Ureter (tissue), 1 donor: ENCODE measurements around the gene MRPS23. TPM values are rescaled to one million over a fixed set of nuclear protein-coding genes. Genes with fewer than 3 reads are reported as not detected.
A peak's percentile ranks its signal among the peaks of the same experiment; 100 is the strongest.

ENCODE experiments used
- DNase-seq: peaks from one replicate; pipeline ENCODE4 v3.0.0-alpha.2; 2020; ENCODE audit warnings: low spot score
- total RNA-seq: library from RNA; stranded (reverse); gene quantifications from one replicate; pipeline ENCODE4 v1.2.4, GENCODE V29; 2023
- donor health status: DM: yes; HTN: yes; CAD: no.

The MRPS23 gene
- total RNA-seq, 1 donor from 2014 or later = 37.5 TPM

- DNase-seq = no peak
Observed at GRCh38 chr17:57879437-57880085, 29.7 kb upstream of the MRPS23 start.

- DNase-seq = no peak
Observed at GRCh38 chr17:57877803-57878377, 28.0 kb upstream of the MRPS23 start.

GRCh38 chr17:57876866-57877237 lies 27.0 kb upstream of the MRPS23 start:
- no peak for DNase-seq

GRCh38 chr17:57876023-57876865 lies 26.4 kb upstream of the MRPS23 start:
- DNase-seq = no peak

- peak; percentile 83 for DNase-seq
Observed at GRCh38 chr17:57875290-57876022, 25.6 kb upstream of the MRPS23 start.

GRCh38 chr17:57874434-57875289 lies 24.8 kb upstream of the MRPS23 start:
- DNase-seq = peak; percentile 74

- no peak for DNase-seq
Observed at GRCh38 chr17:57874058-57874419, 24.2 kb upstream of the MRPS23 start.

GRCh38 chr17:57873261-57874057 lies 23.6 kb upstream of the MRPS23 start:
- no peak for DNase-seq

GRCh38 chr17:57872536-57872935 lies 22.7 kb upstream of the MRPS23 start:
- DNase-seq = no peak

- no peak for DNase-seq
Observed at GRCh38 chr17:57871863-57872262, 22.0 kb upstream of the MRPS23 start.

GRCh38 chr17:57871155-57871554 lies 21.3 kb upstream of the MRPS23 start:
- no peak for DNase-seq

- DNase-seq = no peak
Observed at GRCh38 chr17:57870283-57870635, 20.4 kb upstream of the MRPS23 start.

- no peak for DNase-seq
Observed at GRCh38 chr17:57869617-57870282, 19.9 kb upstream of the MRPS23 start.

GRCh38 chr17:57868910-57869616 lies 19.2 kb upstream of the MRPS23 start:
- no peak for DNase-seq

GRCh38 chr17:57868007-57868909 lies 18.4 kb upstream of the MRPS23 start:
- peak; percentile 88 for DNase-seq

- DNase-seq = no peak
Observed at GRCh38 chr17:57867126-57867525, 17.3 kb upstream of the MRPS23 start.

GRCh38 chr17:57866723-57867122 lies 16.9 kb upstream of the MRPS23 start:
- DNase-seq = no peak

- DNase-seq = no peak
Observed at GRCh38 chr17:57866319-57866718, 16.5 kb upstream of the MRPS23 start.
